ENCODE measurements around the gene KLF16.

DNA sequence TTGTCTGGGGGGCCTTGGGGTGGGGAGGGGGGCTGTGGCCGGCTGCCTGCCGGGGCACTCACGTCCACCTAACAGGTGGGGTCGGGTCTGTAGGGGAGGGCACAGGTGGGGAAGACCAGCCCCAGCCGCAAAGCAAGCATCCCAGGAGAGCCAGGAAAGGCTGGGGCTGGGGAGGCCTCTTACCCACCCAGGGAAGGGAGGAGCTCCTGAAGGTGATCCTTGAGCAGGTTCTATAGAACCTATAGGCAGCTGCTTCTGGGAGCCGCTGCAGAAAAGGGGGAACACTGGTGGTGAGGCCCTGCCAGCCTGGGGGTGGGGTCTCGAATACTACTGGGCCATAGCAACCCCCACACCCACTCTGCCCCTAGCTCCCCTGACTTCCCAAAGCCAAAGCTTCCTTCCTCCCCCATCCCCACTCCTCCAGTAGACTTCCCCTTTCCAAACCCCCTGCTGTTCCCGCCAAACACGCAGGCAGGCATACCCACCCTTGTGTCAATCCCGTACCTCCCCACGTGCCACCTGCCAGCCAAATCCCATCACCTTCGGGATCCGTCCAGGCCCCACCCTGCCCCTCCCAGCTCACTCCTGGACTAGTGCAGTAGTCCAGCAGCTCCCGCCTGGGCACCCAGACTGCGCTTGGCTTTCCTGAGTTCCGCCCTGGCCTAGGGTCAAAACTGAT, 5.6 kb downstream of the KLF16 start:
- TF ChIP-seq, protein P1, sequence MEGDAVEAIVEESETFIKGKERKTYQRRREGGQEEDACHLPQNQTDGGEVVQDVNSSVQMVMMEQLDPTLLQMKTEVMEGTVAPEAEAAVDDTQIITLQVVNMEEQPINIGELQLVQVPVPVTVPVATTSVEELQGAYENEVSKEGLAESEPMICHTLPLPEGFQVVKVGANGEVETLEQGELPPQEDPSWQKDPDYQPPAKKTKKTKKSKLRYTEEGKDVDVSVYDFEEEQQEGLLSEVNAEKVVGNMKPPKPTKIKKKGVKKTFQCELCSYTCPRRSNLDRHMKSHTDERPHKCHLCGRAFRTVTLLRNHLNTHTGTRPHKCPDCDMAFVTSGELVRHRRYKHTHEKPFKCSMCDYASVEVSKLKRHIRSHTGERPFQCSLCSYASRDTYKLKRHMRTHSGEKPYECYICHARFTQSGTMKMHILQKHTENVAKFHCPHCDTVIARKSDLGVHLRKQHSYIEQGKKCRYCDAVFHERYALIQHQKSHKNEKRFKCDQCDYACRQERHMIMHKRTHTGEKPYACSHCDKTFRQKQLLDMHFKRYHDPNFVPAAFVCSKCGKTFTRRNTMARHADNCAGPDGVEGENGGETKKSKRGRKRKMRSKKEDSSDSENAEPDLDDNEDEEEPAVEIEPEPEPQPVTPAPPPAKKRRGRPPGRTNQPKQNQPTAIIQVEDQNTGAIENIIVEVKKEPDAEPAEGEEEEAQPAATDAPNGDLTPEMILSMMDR (IDR thresholded peaks at IDR 0.05), result no peak
- TF ChIP-seq POLR2A (IDR thresholded peaks at IDR 0.05), result no peak

Measured in tibial nerve (tissue), 3 donors.